Choroid plexus epithelial cell (primary cell): Measurements from ENCODE around the gene ZNF611.
"Not testable (repeated sequence)": the region's sequence is repeated elsewhere in the genome, so short reads cannot be mapped to it uniquely, and the experiment has no call there.

Source experiments
- DNase-seq: peaks from one replicate; pipeline ENCODE4 v3.0.0-alpha.2; 2010; ENCODE audit warnings: low read depth
- H3K4me3 ChIP-seq: 2 replicates; pipeline ENCODE4 v1.5.1; 2011; ENCODE audit warnings: low read depth, mild to moderate bottlenecking, control low read depth, low read length, moderate library complexity
- TF ChIP-seq, protein P1 (sequence below): conservative IDR thresholded peaks from 2 replicates; pipeline ENCODE4 v1.5.1; 2011; ENCODE audit warnings: low read depth, mild to moderate bottlenecking, control low read depth, inconsistent platforms, low read length, moderate library complexity

The ZNF611 gene

DNA sequence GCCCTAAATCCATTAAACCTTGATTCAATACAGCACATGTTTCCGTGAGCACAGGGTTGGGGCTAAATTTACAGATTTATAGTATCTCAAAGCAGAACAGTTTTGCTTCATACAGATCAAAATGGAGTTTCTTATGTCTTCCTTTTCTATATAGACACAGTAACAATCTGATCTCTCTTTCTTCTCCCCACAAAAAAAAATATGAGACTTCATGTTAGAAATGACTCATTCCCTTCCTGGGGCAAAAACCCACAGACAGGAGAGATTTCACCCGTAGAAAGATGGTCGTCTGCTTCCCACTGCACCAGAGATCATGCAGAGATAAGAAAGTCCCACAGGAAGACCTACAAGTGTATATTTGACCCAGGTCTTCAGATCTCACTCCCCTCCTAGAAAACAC, 7.7 kb upstream of the ZNF611 start:
- no peak for DNase-seq
- TF ChIP-seq, protein P1, sequence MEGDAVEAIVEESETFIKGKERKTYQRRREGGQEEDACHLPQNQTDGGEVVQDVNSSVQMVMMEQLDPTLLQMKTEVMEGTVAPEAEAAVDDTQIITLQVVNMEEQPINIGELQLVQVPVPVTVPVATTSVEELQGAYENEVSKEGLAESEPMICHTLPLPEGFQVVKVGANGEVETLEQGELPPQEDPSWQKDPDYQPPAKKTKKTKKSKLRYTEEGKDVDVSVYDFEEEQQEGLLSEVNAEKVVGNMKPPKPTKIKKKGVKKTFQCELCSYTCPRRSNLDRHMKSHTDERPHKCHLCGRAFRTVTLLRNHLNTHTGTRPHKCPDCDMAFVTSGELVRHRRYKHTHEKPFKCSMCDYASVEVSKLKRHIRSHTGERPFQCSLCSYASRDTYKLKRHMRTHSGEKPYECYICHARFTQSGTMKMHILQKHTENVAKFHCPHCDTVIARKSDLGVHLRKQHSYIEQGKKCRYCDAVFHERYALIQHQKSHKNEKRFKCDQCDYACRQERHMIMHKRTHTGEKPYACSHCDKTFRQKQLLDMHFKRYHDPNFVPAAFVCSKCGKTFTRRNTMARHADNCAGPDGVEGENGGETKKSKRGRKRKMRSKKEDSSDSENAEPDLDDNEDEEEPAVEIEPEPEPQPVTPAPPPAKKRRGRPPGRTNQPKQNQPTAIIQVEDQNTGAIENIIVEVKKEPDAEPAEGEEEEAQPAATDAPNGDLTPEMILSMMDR: no peak
- H3K4me3 ChIP-seq: no peak overlapping the region

DNA sequence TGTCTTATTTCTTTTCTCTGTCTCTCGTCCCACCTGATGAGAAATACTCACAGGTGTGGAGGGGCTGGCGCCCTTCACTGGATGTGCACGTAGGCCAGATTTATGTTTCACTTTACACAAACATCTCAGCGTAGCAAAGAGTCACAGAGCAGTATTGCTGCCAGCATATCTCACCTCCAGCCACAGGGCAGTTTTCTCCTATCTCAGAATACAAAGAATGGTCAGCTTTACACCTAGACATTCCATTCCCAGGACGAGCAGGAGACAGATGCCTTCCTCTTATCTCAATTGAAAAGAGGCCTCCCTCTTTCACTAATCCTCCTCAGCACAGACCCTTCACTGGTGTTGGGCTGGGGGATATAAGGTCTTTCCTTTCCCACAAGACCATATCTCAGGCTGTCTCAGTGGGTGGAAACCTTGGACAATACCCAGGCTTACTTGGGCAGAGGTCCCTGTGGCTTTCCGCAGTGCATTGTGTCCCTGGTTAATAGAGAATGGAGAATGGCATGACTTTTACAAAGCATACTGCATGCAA, 7.2 kb upstream of the ZNF611 start:
- TF ChIP-seq, protein P1: no peak
- no peak overlapping the region for H3K4me3 ChIP-seq
- no peak for DNase-seq

DNA sequence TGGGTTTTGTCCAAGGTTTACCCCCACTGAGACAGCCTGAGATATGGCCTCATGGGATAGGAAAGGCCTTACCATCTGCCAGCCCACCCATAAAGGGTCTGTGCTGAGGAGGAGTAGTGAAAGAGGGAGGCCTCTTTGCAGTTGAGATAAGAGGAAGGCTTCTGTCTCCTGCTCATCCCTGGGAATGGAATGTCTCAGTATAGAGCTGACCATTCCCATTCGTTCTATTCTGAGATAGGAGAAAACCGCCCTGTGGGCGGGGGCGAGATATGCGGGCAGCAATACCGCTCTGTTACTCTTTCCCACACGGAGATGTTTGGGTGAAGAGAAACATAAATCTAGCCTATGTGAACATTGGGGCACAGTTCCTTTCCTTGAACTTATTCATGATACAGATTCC, 6.5 kb upstream of the ZNF611 start:
- DNase-seq, H3K4me3 ChIP-seq: not testable (repeated sequence)

DNA sequence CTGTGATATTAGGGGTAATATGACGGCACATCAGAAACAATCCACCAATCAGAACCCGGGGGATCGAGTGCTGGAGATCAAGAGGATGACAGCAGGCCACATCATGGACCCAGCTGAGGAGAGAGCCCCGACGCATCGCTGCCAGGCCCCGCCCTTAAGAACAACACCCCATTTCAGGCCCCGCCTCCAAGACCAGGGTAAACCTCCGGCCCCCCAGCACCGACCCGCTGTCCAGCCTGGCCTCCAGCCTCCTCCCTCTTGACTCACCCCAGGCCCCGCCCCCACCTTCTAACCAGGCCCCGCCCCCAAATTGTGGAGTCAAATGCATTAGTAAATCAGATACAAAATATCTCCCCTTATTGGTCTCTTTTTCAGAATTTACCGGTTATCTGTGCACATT, 4.7 kb upstream of the ZNF611 start:
- DNase-seq: no peak
- no peak overlapping the region for H3K4me3 ChIP-seq
- TF ChIP-seq, protein P1: no peak

DNA sequence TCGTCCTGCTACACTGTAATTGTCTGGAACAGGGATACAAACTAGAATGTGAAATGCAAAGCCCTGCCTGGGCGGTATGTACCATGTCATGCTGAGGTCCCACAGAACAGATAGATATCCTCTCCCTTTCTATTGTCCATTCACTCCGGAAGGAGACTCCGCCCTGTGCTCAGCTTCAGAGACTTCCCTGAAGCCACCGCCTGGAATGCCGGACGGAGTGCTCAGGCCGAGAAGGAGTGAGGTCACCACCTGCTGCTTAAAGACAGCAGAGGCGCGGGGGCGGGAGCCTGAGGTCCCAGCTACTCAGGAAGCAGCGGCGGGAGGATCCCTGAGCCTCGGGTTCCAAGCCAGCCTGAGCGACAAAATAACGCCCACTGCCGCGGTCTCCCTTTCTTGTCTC, 890 bp upstream of the ZNF611 start:
- TF ChIP-seq, protein P1: no peak
- peak overlapping the region; percentile 30 for H3K4me3 ChIP-seq

DNA sequence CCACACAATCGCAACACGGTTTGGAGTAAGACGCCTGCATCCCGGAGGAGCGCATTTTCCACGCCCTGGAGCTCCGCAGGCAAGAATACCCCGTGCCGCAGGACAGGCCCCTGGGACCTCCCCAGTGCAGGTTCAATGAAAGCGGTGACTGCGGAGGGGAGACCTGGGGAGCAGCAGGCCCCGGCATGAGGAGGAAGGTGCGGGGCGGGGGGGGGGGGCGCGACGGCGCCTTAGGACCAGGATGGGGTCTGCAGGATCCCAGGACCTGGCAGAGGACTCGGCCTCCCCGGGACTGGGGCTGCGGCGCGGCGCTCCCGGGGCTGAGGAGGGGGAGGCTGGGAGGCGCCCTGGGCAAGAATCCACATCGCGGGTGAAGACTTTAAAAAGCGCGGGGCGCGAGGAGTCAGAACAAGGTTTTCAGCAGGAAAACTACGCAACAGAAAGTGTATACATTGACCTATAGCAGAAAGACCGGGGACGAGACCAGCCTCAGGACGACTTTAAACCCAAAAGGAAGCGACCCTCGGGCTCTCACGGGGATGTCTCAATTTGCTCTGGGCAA, 432 bp downstream of the ZNF611 start:
- peak overlapping the region; percentile 85 for H3K4me3 ChIP-seq
- TF ChIP-seq, protein P1: no peak
- peak; percentile 10 for DNase-seq

More for the DNA sequence above, 890 bp upstream of the ZNF611 start:
- peak; percentile 75 for DNase-seq

DNA sequence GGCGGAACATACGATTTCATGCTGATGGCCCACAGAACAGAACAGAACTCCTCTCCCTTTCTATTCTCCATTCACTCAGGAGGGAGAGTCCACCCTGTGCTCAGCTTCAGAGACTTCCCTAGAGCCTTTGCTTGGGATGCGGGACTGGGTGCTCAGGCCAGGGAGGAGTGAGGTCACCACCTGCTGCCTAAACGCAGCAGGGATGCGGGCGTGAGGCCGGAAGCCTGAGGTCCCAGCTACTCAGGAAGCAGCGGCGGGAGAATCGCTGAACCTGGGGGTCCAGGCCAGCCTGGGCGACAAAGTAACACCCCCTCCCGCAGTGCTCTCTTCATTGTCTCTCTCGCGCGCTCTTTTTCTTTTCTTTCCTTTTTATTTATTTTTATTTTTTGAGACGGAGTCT, 8.8 kb downstream of the ZNF611 start:
- DNase-seq, H3K4me3 ChIP-seq: not testable (repeated sequence)

DNA sequence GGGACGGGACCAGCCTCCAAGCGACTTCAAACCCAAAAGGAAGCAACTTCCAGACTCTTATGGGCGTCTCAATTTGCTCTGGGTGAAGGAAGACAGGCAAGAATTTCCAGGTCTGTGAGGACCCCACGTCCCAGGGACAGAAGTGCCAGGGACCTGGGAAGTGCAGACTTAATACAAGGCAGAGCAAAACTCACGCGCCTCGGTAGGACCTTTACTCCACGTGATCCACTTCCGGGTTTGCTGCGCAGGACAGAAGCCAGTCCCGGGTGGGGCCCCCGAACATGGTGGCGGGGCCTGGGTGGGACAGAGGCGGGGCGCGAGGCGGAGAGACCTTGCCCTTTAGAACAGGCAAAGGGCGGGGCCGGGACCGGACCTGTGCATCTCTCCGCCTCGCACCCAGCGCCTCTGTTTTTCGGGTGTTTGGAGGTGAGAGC, 9.3 kb downstream of the ZNF611 start:
- no peak for DNase-seq
- TF ChIP-seq, protein P1: no peak
- H3K4me3 ChIP-seq: no peak overlapping the region
